HepG2 (cell line): ENCODE measurements around the gene LAMC3. TPM values are rescaled to one million over a fixed set of nuclear protein-coding genes. Genes with fewer than 3 reads are reported as not detected.

Experiments used
- ATAC-seq: fragments of 200-7000 bp; cut with Tn5 transposase; 3 replicates; pipeline ENCODE4 v1.9.1; 2020; ENCODE audit warnings: mild to moderate bottlenecking, moderate library complexity
- BruUV-seq: library from RNA; stranded (reverse); fragments of 400-500 nt; replicated peaks from 2 replicates; lab custom pipeline; 2021; lab: Mats Ljungman, UMichigan
- CTCF ChIA-PET: fragments of 300-600 bp; formaldehyde crosslinking; extraction: SDS; loops from one replicate; lab custom pipeline; 2021; ENCODE audit warnings: low total read pairs, inconsistent platforms, low intra/inter-chr PET ratio; lab: Yijun Ruan, JAX
- POLR2A ChIA-PET: fragments of 350-600 bp; sonication (Branson Sonifier 250); formaldehyde crosslinking; loops from one replicate; lab custom pipeline; 2020; ENCODE audit warnings: antibody characterized with exemption, inconsistent platforms; lab: Yijun Ruan, JAX
- DNase-seq: peaks from one replicate; pipeline ENCODE4 v3.0.0-alpha.2; 2015; ENCODE audit warnings: low spot score
- FAIRE-seq: peaks from 3 replicates; lab custom pipeline; 2011; peaks lifted over from hg19 to GRCh38; lab: Jason Lieb, UNC
- H2AFZ ChIP-seq: one replicate; pipeline ENCODE4 v1.6.1; 2011; ENCODE audit warnings: low read length, inconsistent platforms
- H3K27ac ChIP-seq: fragments of 300-600 bp; 3 replicates; pipeline ENCODE4 v1.8.0; 2011; ENCODE audit warnings: mixed run types, mild to moderate bottlenecking, mixed read lengths, low read length, inconsistent platforms; ENCODE audit not compliant: insufficient read depth; ENCODE audit errors: extremely low read length
- H3K27me3 ChIP-seq, 2 experiments: fragments of 200-600 bp in 1 of 2; 2 replicates in 1 of 2; 3 replicates in 1 of 2; pipeline versions ENCODE4 v1.6.0 to v1.8.0; 2011; ENCODE audit warnings: low read length in 2 of 2, mild to moderate bottlenecking in 2 of 2, moderate library complexity in 2 of 2, inconsistent platforms in 1 of 2; ENCODE audit not compliant: insufficient read depth in 2 of 2, control insufficient read depth in 1 of 2
- H3K36me3 ChIP-seq, 2 experiments: fragments of 200-600 bp in 1 of 2; replicated peaks in 1 of 2; 2 replicates in 1 of 2; 3 replicates in 1 of 2; pipeline versions ENCODE4 v1.5.1 to v1.8.0; 2011; ENCODE audit warnings: low read length in 2 of 2, inconsistent platforms in 1 of 2; ENCODE audit not compliant: insufficient read depth in 2 of 2, control insufficient read depth in 1 of 2
- H3K4me1 ChIP-seq: 2 replicates; pipeline ENCODE4 v1.5.1; 2012; ENCODE audit warnings: low read length, inconsistent platforms; ENCODE audit not compliant: insufficient read depth
- H3K4me2 ChIP-seq: 2 replicates; pipeline ENCODE4 v1.6.0; 2011; ENCODE audit warnings: low read depth, low read length, inconsistent platforms
- H3K4me3 ChIP-seq, 3 experiments: fragments of 200-600 bp in 1 of 3; sonication (generic), shearing (Covaris generic) in 1 of 3; replicated peaks in 1 of 3; 2 replicates each; pipeline ENCODE4 v1.5.1; 2011 to 2016; ENCODE audit warnings: low read length in 3 of 3, inconsistent platforms in 2 of 3, low read depth in 2 of 3, mild to moderate bottlenecking in 2 of 3, control low read depth in 1 of 3, mixed read lengths in 1 of 3; ENCODE audit not compliant: insufficient read depth in 1 of 3
- H3K79me2 ChIP-seq: one replicate; pipeline ENCODE4 v1.6.1; 2011; ENCODE audit warnings: low read length, inconsistent platforms; ENCODE audit not compliant: insufficient read depth
- H3K9ac ChIP-seq: 2 replicates; pipeline ENCODE4 v1.6.0; 2011; ENCODE audit warnings: mild to moderate bottlenecking, low read depth, low read length, inconsistent platforms; ENCODE audit not compliant: insufficient read depth
- H3K9me3 ChIP-seq: 2 replicates; pipeline ENCODE4 v1.5.1; 2012; ENCODE audit warnings: mild to moderate bottlenecking, low read length
- H4K20me1 ChIP-seq: 2 replicates; pipeline ENCODE4 v1.6.0; 2011; ENCODE audit warnings: inconsistent platforms, mild to moderate bottlenecking, low read length, moderate library complexity; ENCODE audit not compliant: insufficient read depth
- HDAC1 ChIP-seq: sonication (generic); formaldehyde crosslinking; IDR thresholded peaks from 2 replicates; pipeline ENCODE4 v1.5.1; 2020; ENCODE audit warnings: mild to moderate bottlenecking, missing genetic modification reagents
- KAT8 ChIP-seq: IDR thresholded peaks from 2 replicates; pipeline ENCODE4 v1.6.1; 2016; ENCODE audit warnings: missing genetic modification reagents, missing compliant biosample characterization
- NONO ChIP-seq, 2 experiments: fragments of 450-650 bp in 1 of 2; sonication (generic) in 1 of 2; formaldehyde crosslinking in 1 of 2; IDR thresholded peaks in 1 of 2; conservative IDR thresholded peaks in 1 of 2; 2 replicates each; pipeline versions ENCODE4 v1.6.1 to v1.8.0; 2017 to 2022; ENCODE audit warnings: mild to moderate bottlenecking in 1 of 2, missing genetic modification reagents in 1 of 2, moderate library complexity in 1 of 2
- SIX1 ChIP-seq: sonication (generic); formaldehyde crosslinking; IDR thresholded peaks from 2 replicates; pipeline ENCODE4 v1.4.0; 2020; ENCODE audit warnings: missing genetic modification reagents, borderline replicate concordance
- SRY ChIP-seq: sonication (generic); formaldehyde crosslinking; IDR thresholded peaks from 2 replicates; pipeline ENCODE4 v1.8.0; 2022; ENCODE audit warnings: mild to moderate bottlenecking, missing genetic modification reagents
- ZNF407 ChIP-seq: sonication (generic); formaldehyde crosslinking; IDR thresholded peaks from one replicate; pipeline ENCODE4 v1.5.1; 2020; ENCODE audit warnings: mild to moderate bottlenecking, missing genetic modification reagents; ENCODE audit errors: not compliant biosample characterization
- WGBS: methylation state at CpG from one replicate; pipeline ENCODE4 v1.1.6; 2017; ENCODE audit warnings: low lambda C conversion rate; 5-methylcytosine and 5-hydroxymethylcytosine counted together
- in situ Hi-C: cut with HindIII; loops from 2 replicates; pipeline ENCODE4 v1.10.0; 2017; ENCODE audit warnings: low pct_unique_long_range_greater_than_20kb; ENCODE audit not compliant: extremely low pct_ligation_motif_present
- intact Hi-C: fragments of 100-400 bp; cut with micrococcal nuclease; formaldehyde crosslinking; loops from one replicate; pipeline ENCODE4 v1.10.0; 2022; ENCODE audit not compliant: unreplicated experiment
- polyA plus RNA-seq, 8 experiments: library from polyadenylated mRNA; depleted of rRNA in 3 of 8; stranded (reverse) in 7 of 8; unstranded in 1 of 8; fragments of >200 nt; fragmentation: Illumina TruSeq in 4 of 8; extraction: Trizol in 4 of 8; gene quantifications; 2 replicates each; pipeline versions ENCODE4 v1.2.1 to v1.2.3, GENCODE V29; 2011 to 2016; ENCODE audit warnings: low read depth in 4 of 8, missing spikeins in 1 of 8, mixed read lengths in 1 of 8; ENCODE audit not compliant: insufficient read depth in 1 of 8
- total RNA-seq, 5 experiments: library from RNA; depleted of rRNA; stranded (reverse); fragments of >200 nt; fragmentation: Illumina TruSeq; extraction: Trizol; gene quantifications; 2 replicates each; pipeline ENCODE4 v1.2.3, GENCODE V29; 2016; ENCODE audit warnings: low read depth in 1 of 5
- TF ChIP-seq, protein P1 (sequence below): sonication (generic); formaldehyde crosslinking; IDR thresholded peaks from 2 replicates; pipeline ENCODE4 v1.9.0; 2021; ENCODE audit warnings: missing genetic modification reagents, borderline replicate concordance
- TF ChIP-seq, protein P2 (sequence below): sonication (generic); formaldehyde crosslinking; IDR thresholded peaks from 2 replicates; pipeline ENCODE4 v1.4.0; 2020; ENCODE audit warnings: missing genetic modification reagents

Gene LAMC3
- total and polyA plus RNA-seq, 2 of the 13 experiments (the other 11 are each of a cell fraction or from before 2014, with no cell fraction given) = 0.07 to 0.57 TPM

DNA sequence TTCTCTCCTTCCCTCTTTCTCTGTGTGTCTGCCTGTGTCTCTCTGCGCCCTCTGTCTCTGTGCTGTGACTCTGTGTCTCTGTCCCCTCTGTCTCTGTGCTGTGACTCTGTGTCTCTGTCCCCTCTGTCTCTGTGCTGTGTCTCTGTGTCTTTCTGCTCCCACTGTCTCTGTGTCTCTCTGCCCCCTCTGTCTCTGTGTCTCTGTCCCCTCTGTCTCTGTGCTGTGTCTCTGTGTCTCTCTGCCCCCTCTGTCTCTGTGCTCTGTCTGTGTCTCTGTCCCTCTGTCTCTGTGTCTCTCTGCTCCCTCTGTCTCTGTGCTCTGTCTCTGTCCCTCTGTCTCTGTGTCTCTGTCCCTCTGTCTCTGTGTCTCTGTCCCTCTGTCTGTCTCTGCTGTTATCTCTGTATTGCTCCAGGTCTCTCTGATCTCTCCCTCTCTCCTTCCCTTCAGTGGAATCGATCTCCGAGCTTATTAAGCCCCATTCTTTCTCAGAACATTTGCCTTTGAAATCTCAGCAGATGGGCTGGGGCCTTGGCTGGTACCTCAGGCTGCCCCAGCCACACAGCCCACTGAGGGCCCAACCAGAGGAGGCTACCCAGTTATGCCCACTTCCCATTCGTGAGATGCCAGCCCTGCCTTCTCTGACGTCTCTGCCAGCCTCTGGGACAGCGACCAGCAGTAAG, 36.6 kb upstream of the LAMC3 start:
- Histone ChIP-seq H3K4me1 (no peaks in the 10 kb centered on the region), H3K27me3 (peaks cover 18 to 82% of the 10 kb centered on the region in 2 experiments; a peak in 4 of 5 replicates), H3K27ac (no peak overlapping the region), H4K20me1 (no peaks in the 10 kb centered on the region), H3K4me2 (no peak overlapping the region), H3K9me3 (no peaks in the 10 kb centered on the region), H3K4me3 (no peak overlapping the region), H3K9ac (no peak overlapping the region), H3K79me2 (no peaks in the 10 kb centered on the region), H3K36me3 (no peaks in the 10 kb centered on the region), H2AFZ (no peak overlapping the region)
- in situ Hi-C loops = no loop called here
- intact Hi-C loops = no loop called here
- 9% methylated on average over 6 of the region's 6 CpGs for WGBS
- BruUV-seq = no TSS peak
- ChIA-PET POLR2A (no interaction called here), CTCF (no interaction called here)
- no peak for ATAC-seq
- FAIRE-seq = no peak
- DNase-seq = no peak
- TF ChIP-seq ZNF407 (CRISPR knock-in tag) = no peak
- no peak for TF ChIP-seq HDAC1 (CRISPR knock-in tag)
- TF ChIP-seq, protein P1, sequence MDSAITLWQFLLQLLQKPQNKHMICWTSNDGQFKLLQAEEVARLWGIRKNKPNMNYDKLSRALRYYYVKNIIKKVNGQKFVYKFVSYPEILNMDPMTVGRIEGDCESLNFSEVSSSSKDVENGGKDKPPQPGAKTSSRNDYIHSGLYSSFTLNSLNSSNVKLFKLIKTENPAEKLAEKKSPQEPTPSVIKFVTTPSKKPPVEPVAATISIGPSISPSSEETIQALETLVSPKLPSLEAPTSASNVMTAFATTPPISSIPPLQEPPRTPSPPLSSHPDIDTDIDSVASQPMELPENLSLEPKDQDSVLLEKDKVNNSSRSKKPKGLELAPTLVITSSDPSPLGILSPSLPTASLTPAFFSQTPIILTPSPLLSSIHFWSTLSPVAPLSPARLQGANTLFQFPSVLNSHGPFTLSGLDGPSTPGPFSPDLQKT (CRISPR knock-in tag) = no peak
- no peak for TF ChIP-seq KAT8
- TF ChIP-seq SIX1 (CRISPR knock-in tag) = no peak
- no peak for TF ChIP-seq NONO (IDR thresholded peaks at IDR 0.05)
- no peak for TF ChIP-seq NONO (CRISPR knock-in tag; conservative IDR thresholded peaks at IDR 0.05)
- no peak for TF ChIP-seq SRY (CRISPR knock-in tag)
- TF ChIP-seq, protein P2, sequence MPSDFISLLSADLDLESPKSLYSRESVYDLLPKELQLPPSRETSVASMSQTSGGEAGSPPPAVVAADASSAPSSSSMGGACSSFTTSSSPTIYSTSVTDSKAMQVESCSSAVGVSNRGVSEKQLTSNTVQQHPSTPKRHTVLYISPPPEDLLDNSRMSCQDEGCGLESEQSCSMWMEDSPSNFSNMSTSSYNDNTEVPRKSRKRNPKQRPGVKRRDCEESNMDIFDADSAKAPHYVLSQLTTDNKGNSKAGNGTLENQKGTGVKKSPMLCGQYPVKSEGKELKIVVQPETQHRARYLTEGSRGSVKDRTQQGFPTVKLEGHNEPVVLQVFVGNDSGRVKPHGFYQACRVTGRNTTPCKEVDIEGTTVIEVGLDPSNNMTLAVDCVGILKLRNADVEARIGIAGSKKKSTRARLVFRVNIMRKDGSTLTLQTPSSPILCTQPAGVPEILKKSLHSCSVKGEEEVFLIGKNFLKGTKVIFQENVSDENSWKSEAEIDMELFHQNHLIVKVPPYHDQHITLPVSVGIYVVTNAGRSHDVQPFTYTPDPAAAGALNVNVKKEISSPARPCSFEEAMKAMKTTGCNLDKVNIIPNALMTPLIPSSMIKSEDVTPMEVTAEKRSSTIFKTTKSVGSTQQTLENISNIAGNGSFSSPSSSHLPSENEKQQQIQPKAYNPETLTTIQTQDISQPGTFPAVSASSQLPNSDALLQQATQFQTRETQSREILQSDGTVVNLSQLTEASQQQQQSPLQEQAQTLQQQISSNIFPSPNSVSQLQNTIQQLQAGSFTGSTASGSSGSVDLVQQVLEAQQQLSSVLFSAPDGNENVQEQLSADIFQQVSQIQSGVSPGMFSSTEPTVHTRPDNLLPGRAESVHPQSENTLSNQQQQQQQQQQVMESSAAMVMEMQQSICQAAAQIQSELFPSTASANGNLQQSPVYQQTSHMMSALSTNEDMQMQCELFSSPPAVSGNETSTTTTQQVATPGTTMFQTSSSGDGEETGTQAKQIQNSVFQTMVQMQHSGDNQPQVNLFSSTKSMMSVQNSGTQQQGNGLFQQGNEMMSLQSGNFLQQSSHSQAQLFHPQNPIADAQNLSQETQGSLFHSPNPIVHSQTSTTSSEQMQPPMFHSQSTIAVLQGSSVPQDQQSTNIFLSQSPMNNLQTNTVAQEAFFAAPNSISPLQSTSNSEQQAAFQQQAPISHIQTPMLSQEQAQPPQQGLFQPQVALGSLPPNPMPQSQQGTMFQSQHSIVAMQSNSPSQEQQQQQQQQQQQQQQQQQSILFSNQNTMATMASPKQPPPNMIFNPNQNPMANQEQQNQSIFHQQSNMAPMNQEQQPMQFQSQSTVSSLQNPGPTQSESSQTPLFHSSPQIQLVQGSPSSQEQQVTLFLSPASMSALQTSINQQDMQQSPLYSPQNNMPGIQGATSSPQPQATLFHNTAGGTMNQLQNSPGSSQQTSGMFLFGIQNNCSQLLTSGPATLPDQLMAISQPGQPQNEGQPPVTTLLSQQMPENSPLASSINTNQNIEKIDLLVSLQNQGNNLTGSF (CRISPR knock-in tag) = no peak
